ENCODE results near the gene EGFR.

EGFR gene

GRCh38 chr7:55260171-55260570, 241.4 kb downstream of the EGFR start:
- H3K9me3 ChIP-seq (ENCODE audit: control insufficient read depth in 1 of 2, low read length in 2 of 2): no peaks in the 10 kb centered on the region
- H3K4me1 ChIP-seq (ENCODE audit: control insufficient read depth in 1 of 2, insufficient read depth in 2 of 2, low read length in 2 of 2): peaks cover 0 to 7% of the 10 kb centered on the region in 2 donors
- H3K36me3 ChIP-seq (ENCODE audit: control insufficient read depth in 1 of 2, insufficient read depth in 2 of 2, low read length in 2 of 2): no peaks in the 10 kb centered on the region
- no peak overlapping the region for H3K27ac ChIP-seq (ENCODE audit: low read depth, low read length)
- H3K9ac ChIP-seq (ENCODE audit: low read depth in 1 of 2, low read length in 2 of 2): no peak overlapping the region
- H3K27me3 ChIP-seq (ENCODE audit: control insufficient read depth in 1 of 2, insufficient read depth in 2 of 2, low read length in 2 of 2): peaks cover 5 to 8% of the 10 kb centered on the region in 2 donors
- no peak overlapping the region for H3K4me3 ChIP-seq (ENCODE audit: low read depth in 1 of 2, low read length in 2 of 2)

GRCh38 chr7:55260676-55261385, 242.0 kb downstream of the EGFR start:
- Histone ChIP-seq H3K27me3 (ENCODE audit: control insufficient read depth in 1 of 2, insufficient read depth in 2 of 2, low read length in 2 of 2) (peaks cover 3 to 7% of the 10 kb centered on the region in 2 donors), H3K4me3 (ENCODE audit: low read depth in 1 of 2, low read length in 2 of 2) (no peak overlapping the region), H3K9me3 (ENCODE audit: control insufficient read depth in 1 of 2, low read length in 2 of 2) (no peaks in the 10 kb centered on the region), H3K4me1 (ENCODE audit: control insufficient read depth in 1 of 2, insufficient read depth in 2 of 2, low read length in 2 of 2) (peaks cover 0 to 3% of the 10 kb centered on the region in 2 donors), H3K36me3 (ENCODE audit: control insufficient read depth in 1 of 2, insufficient read depth in 2 of 2, low read length in 2 of 2) (no peaks in the 10 kb centered on the region), H3K9ac (ENCODE audit: low read depth in 1 of 2, low read length in 2 of 2) (no peak overlapping the region), H3K27ac (ENCODE audit: low read depth, low read length) (no peak overlapping the region)

Measured in duodenal mucosa (tissue), 2 donors.